ENCODE results near the gene SNX18.

SNX18 gene

GRCh38 chr5:54579591-54580295 lies 62.2 kb downstream of the SNX18 start:
- DNase-seq (ENCODE audit: insufficient read length, low spot score) (no peak), FAIRE-seq (no peak)
- TF ChIP-seq CTCF (IDR thresholded peaks at IDR 0.05; ENCODE audit: insufficient read depth, missing control alignments): no peak

GRCh38 chr5:54580997-54581811 lies 63.6 kb downstream of the SNX18 start:
- no peak for DNase-seq (ENCODE audit: insufficient read length, low spot score)
- FAIRE-seq: no peak
- no peak for TF ChIP-seq CTCF (IDR thresholded peaks at IDR 0.05; ENCODE audit: insufficient read depth, missing control alignments)

GRCh38 chr5:54581831-54582548 lies 64.4 kb downstream of the SNX18 start:
- DNase-seq (ENCODE audit: insufficient read length, low spot score) (no peak), FAIRE-seq (no peak)
- no peak for TF ChIP-seq CTCF (IDR thresholded peaks at IDR 0.05; ENCODE audit: insufficient read depth, missing control alignments)

- DNase-seq (ENCODE audit: insufficient read length, low spot score) (no peak), FAIRE-seq (no peak)
- TF ChIP-seq CTCF (IDR thresholded peaks at IDR 0.05; ENCODE audit: insufficient read depth, missing control alignments): no peak
These were observed 68.8 kb downstream of the SNX18 start for GRCh38 chr5:54586336-54586735.

- DNase-seq (ENCODE audit: insufficient read length, low spot score) (no peak), FAIRE-seq (no peak)
- no peak for TF ChIP-seq CTCF (IDR thresholded peaks at IDR 0.05; ENCODE audit: insufficient read depth, missing control alignments)
These were observed 72.2 kb downstream of the SNX18 start for GRCh38 chr5:54589786-54590185.

GRCh38 chr5:54590824-54591223 lies 73.3 kb downstream of the SNX18 start:
- TF ChIP-seq CTCF (IDR thresholded peaks at IDR 0.05; ENCODE audit: insufficient read depth, missing control alignments): no peak
- no peak for FAIRE-seq
- no peak for DNase-seq (ENCODE audit: insufficient read length, low spot score)

Data from D721Med (cell line).